Inferior parietal cortex (tissue), 1 donor: ENCODE data around the gene SUN2.

ENCODE experiments used
- DNase-seq: peaks from one replicate; pipeline ENCODE4 v3.0.0-alpha.2; 2016; ENCODE audit errors: extremely low spot score

SUN2 gene

DNA sequence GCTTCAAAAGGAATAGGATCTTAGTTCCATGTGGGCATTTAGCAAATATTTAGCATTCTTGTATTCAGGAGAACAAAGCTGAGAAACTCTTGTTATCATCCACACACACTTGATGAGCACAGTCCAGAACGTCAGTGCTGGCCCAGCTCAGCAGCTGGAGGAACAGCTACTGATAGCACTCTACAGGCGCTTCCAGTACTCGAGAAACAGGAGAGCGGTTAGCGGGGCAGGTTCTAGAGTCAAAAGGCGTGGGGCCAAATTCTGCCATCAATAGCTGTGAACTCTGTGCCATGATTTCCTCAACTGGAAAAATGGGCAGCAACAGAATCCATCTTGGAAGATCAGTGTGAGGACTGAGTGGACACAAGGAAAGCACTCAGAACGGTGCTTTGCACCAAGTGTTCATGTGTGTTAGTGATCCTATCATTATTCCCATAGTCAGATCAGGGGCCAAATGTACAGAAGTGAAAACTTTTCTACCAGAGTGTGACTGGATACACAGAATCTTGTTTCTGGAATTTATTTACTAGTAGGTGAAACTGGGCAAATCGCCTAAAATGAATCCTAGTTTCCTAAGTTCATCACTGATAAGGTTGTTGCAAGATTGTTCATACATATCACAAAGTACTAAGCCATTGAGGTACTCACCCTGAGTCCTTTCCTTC, 58.2 kb downstream of the SUN2 start:
- peak; percentile 39 for DNase-seq

DNA sequence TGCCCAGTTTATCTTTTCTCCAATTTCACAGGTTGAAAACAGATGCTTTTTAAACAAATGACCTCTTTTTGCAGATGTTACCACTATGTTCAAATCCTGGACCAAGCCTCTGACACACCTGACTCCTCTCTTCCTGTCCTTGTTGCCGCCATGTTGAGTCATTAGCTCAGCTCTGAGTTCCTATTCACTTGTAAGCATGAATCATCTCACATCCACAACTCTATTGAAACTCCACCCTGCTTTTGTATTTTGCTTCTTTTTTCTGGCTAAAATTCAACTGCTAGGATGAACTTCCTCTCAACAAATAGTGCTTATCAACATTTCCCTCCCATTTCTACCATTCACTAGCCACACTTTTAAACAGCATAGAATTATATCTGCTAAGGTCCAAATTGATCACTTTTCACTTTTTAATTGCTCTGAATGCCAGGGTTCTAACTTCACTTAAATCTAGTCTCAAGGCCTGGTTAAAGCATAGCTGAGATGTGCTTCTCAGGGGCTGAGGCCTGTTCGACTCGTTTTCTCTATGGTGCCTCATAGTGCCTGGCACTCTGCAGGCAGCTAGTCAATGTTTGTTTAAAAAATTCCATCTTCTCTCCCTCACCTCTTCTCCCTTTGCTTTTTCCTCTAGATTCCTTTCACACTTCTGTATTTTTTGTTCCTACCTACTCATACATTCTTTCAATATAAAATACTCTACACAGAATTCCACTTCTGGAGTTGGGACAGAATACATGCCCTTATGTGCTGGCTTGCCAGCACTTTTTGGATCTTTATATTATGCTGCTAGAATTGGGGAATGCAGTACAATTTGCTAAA, 59.0 kb downstream of the SUN2 start:
- no peak for DNase-seq

DNA sequence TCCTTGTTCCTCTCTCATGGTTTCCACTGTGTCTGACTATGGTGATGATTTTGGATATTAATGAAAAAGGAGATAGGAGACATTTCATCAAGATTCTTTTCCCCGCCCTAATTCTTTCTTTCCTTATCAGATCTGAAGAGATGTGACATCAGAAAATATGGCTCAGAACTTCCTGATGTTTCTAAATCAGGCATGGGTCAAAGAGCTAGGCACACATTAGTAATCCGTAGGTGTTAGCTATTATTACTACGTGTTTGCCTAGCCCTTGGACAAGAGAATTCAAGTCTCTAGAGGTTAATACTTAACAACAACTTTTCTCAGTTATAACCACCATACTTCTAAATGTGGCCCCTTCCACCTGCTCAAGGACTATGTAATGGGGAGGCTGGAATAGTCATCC, 60.9 kb downstream of the SUN2 start:
- DNase-seq = no peak

DNA sequence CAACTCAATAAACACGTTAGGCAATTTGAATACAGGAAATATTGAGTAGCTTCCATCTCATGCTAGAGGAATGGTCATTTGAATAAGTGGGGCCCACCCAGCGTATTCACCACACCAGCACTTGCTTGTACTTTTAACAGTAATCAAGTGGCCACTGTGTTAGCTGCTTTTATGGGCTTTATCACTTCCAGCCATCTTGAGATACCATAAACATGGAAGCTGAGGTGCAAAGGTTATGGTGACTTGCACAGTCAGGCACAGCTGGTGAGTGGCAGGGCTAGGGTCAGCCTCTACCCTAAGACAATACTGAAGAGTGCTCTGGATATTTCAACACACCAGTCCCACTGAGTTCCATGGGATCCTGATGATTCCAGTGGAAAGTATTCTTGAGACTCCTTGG, 61.7 kb downstream of the SUN2 start:
- no peak for DNase-seq

- DNase-seq = no peak
Measured at GRCh38 chr22:38689651-38690050, 66.1 kb downstream of the SUN2 start.

DNA sequence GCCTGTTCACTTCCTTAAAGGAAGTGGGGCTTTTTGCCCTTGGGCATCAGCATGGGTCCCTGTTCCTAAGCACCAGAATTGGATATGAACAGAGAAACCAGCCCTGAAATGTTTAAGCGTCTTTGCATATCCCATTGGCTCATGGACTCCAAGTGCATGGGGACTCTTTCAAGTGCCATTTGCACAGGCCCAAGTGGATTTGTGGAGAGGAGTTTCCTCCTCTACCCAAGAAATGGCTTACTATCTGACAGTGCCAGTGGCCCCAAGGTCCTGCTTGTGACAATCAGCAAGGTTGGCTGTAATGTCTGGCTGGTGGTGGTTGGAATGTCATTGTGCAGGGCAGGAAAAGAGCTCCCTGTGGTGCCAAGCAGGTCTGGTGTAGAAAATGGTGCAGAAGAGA, 70.0 kb downstream of the SUN2 start:
- no peak for DNase-seq

- no peak for DNase-seq
Measured at GRCh38 chr22:38684895-38685294, 70.9 kb downstream of the SUN2 start.
